ENCODE data around the gene SCGB1D1. TPM values are rescaled to one million over a fixed set of nuclear protein-coding genes. Genes with fewer than 3 reads are reported as not detected.
"Not testable (repeated sequence)": the region's sequence is repeated elsewhere in the genome, so short reads cannot be mapped to it uniquely, and the experiment has no call there.

Gene SCGB1D1
- total RNA-seq, 1 donor: not detected

GRCh38 chr11:62181097-62181496 lies 8.9 kb upstream of the SCGB1D1 start:
- H3K4me3 ChIP-seq (ENCODE audit: low read depth, low read length): no peak overlapping the region
- no peak for DNase-seq (ENCODE audit: low read depth)
- TF ChIP-seq CTCF (IDR thresholded peaks at IDR 0.05; ENCODE audit: insufficient read depth, low read depth, low read length): no peak

- no peak for TF ChIP-seq CTCF (IDR thresholded peaks at IDR 0.05; ENCODE audit: insufficient read depth, low read depth, low read length)
- H3K4me3 ChIP-seq (ENCODE audit: low read depth, low read length): no peak overlapping the region
- no peak for DNase-seq (ENCODE audit: low read depth)
These were observed 7.7 kb upstream of the SCGB1D1 start for GRCh38 chr11:62182147-62182891.

GRCh38 chr11:62186195-62186594 lies 3.8 kb upstream of the SCGB1D1 start:
- no peak overlapping the region for H3K4me3 ChIP-seq (ENCODE audit: low read depth, low read length)
- TF ChIP-seq CTCF (IDR thresholded peaks at IDR 0.05; ENCODE audit: insufficient read depth, low read depth, low read length): no peak
- DNase-seq (ENCODE audit: low read depth): no peak

GRCh38 chr11:62193952-62194351 lies 3.9 kb downstream of the SCGB1D1 start:
- no peak overlapping the region for H3K4me3 ChIP-seq (ENCODE audit: low read depth, low read length)
- DNase-seq (ENCODE audit: low read depth): peak; percentile 12
- TF ChIP-seq CTCF (IDR thresholded peaks at IDR 0.05; ENCODE audit: insufficient read depth, low read depth, low read length): no peak

GRCh38 chr11:62195010-62195409 lies 5.0 kb downstream of the SCGB1D1 start:
- not testable (repeated sequence) for DNase-seq (ENCODE audit: low read depth); H3K4me3 ChIP-seq (ENCODE audit: low read depth, low read length)

GRCh38 chr11:62195945-62196344 lies 5.9 kb downstream of the SCGB1D1 start:
- DNase-seq (ENCODE audit: low read depth): no peak
- H3K4me3 ChIP-seq (ENCODE audit: low read depth, low read length): no peak overlapping the region
- no peak for TF ChIP-seq CTCF (IDR thresholded peaks at IDR 0.05; ENCODE audit: insufficient read depth, low read depth, low read length)

GRCh38 chr11:62197400-62197799 lies 7.4 kb downstream of the SCGB1D1 start:
- not testable (repeated sequence) for H3K4me3 ChIP-seq (ENCODE audit: low read depth, low read length); DNase-seq (ENCODE audit: low read depth)

GRCh38 chr11:62201376-62201775 lies 11.4 kb downstream of the SCGB1D1 start:
- no peak for DNase-seq (ENCODE audit: low read depth)

More at GRCh38 chr11:62201376-62201775, 11.4 kb downstream of the SCGB1D1 start:
- no peak overlapping the region for H3K4me3 ChIP-seq (ENCODE audit: low read depth, low read length)
- TF ChIP-seq CTCF (IDR thresholded peaks at IDR 0.05; ENCODE audit: insufficient read depth, low read depth, low read length): no peak

Data from fibroblast of villous mesenchyme (primary cell).